Activated CD8-positive, alpha-beta memory T cell treated with anti-CD3 and anti-CD28 coated beads, Interleukin-2, amount 50 U/mL, for 4 hours (primary cell): Measurements from ENCODE around the gene FNIP1.
"Not testable (repeated sequence)": the region's sequence is repeated elsewhere in the genome, so short reads cannot be mapped to it uniquely, and the experiment has no call there.

Experiments
- DNase-seq: peaks from one replicate; pipeline ENCODE4 v3.0.0-alpha.2; 2020

FNIP1 gene

GRCh38 chr5:131786900-131787692 lies 9.7 kb downstream of the FNIP1 start:
- no peak for DNase-seq

GRCh38 chr5:131786036-131786435 lies 10.8 kb downstream of the FNIP1 start:
- no peak for DNase-seq

GRCh38 chr5:131783874-131784273 lies 12.9 kb downstream of the FNIP1 start:
- no peak for DNase-seq

- DNase-seq, result no peak
These were observed 13.5 kb downstream of the FNIP1 start for GRCh38 chr5:131783357-131783756.

DNA sequence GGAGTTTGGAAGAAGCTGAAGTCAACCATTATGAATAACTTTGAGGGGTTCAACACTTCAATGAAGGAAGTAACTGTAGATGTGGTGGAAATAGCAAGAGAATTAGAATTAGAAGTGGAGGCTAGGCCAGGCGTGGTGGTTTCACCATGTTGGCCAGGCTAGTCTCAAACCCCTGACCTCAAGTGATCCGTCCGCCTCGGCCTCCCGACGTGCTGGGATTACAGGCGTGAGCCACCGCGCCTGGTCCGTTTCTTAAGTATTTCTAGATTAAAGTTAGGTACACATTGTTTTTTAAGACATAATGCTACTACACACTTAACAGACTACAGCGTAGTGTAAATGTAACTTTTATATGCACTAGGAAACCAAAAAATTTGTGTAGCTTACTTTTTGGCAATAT lies 14.1 kb downstream of the FNIP1 start:
- DNase-seq, result no peak

DNA sequence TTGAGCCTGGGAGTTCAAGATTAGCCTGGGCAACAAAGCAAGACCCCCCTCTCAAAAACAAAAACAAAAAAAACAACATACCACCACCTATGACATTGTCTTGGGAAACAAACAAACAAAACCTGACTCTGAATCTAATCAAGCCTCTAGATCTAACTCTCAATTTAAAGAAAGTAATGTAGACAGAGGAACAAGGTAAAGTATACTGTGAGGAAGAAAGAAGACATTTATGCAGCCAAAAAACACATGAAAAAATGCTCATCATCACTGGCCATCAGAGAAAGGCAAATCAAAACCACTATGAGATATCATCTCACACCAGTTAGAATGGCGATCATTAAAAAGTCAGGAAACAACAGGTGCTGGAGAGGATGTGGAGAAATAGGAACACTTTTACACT lies 18.7 kb downstream of the FNIP1 start:
- not testable (repeated sequence) for DNase-seq

DNA sequence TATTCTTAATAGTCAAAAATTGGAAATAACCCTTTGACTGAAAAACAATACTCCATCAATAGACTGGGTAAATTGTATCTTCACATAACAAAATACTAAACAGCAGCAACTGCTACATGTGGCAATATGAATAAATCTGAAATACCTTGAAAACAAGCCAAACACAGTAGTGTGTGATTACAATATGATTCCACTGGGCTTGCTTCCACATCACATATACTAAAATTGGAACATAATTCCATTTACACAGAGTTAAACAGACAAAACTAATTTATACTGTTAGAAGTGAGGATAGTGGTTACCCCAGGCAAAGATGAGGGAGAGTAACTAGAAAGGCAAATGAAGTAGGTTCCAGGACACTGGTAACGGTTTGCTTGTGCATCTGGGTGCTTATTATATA lies 20.4 kb downstream of the FNIP1 start:
- DNase-seq, result no peak

DNA sequence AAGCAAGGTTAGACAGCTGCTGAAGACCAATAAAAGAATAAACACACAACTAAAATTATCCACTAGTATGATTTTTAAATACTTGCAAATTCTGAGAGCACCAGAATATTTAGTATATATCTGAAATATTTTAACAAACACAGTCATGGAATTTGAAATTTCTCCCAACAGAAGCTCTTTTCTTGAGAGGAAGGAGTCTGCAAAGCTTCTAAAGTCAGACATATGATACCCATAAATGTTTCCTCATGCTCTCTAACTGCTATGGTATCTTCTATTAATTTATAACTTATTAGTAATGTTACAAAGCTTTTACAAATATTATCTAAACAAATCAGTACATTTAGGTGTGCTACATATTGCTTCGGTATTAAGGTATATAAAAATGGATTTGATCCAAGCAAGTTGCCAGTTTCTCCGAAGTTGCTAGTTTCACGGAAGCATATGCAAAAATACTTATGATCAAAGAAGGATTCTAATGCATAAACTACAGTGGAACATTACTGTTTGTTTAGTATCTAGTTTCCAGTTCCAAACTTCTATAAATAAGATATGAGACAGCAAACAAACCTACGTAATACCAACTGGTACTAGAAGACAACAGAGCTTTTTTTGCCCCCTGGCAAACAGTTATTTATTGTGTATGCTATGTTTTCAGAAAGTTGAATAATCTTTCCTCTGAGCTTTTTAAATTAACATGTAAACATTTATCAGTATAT lies 22.0 kb downstream of the FNIP1 start:
- DNase-seq, result no peak

DNA sequence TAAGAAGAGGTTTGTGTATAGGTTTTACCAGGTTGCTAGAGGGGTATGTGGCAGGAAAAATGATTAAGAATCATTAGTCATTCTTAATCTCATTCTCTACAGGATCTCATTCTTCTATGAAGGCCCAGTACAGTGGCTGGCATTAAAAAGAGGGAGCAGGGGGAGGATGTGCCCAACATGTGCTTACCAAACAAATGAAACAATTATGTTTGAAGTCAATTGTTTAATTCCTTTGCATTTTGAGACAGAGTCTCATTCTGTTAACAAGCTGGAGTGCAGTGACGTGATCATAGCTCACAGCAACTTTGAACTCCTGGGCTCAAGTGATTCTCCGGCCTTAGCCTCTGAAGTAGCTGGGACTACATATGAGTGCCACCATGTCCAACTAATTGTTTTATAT lies 23.0 kb downstream of the FNIP1 start:
- DNase-seq, result no peak

- DNase-seq, result no peak
These were observed 25.1 kb downstream of the FNIP1 start for GRCh38 chr5:131771692-131772091.

GRCh38 chr5:131769961-131770360 lies 26.9 kb downstream of the FNIP1 start:
- DNase-seq, result no peak

DNA sequence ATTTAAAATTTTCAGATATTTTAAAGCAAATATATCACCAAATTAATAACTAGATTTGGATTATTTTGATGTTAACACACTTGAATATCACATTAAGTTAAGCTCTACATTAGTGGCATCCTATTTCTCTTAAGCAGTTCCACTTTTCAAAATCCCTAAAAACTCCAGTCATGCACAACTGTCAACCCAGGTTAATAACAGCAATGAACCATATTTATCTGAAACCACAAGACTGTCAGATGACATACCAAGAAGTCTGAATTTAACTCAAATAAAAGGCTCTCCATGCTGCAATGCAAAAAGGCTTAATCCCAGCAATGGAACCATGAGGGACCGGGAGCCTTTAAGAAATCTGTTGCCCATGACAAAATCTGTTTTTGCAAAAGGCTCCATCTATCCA lies 27.5 kb downstream of the FNIP1 start:
- no peak for DNase-seq

DNA sequence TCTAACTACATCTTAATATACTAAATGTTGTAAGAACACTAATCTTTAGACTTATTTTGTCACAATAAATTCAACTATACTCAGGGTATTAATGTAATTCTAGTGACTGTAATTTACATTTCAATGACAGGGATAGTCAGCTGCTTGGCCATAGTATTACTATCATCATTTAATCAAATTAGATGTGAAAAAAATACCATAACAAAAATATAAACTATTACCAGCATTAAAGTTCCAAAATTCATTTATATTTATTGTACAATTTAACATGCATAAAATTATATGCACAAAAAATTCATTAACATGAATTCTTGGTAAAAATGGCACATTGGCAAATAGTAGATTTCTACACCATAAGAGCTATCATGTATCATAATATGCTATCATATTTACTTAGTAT lies 28.9 kb downstream of the FNIP1 start:
- no peak for DNase-seq

DNA sequence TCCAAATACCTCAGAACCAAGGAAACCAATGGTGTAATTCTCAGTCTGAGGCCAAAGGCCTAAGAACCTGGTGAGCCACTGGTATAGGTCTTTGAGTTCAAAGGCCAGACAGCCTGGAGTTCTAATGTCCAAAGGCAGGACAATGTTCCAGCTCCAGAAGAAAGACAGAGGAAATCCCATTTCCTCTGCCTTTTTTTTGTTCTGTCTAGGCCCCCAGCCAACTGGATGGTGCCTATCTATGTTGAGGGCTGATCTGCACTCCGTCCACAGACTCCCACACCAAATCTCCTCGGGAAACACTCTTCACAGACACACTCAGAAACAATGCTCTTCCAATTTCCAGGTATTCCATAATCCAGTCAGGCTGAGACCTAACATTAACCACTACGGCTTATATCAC lies 30.1 kb downstream of the FNIP1 start:
- DNase-seq, result no peak

DNA sequence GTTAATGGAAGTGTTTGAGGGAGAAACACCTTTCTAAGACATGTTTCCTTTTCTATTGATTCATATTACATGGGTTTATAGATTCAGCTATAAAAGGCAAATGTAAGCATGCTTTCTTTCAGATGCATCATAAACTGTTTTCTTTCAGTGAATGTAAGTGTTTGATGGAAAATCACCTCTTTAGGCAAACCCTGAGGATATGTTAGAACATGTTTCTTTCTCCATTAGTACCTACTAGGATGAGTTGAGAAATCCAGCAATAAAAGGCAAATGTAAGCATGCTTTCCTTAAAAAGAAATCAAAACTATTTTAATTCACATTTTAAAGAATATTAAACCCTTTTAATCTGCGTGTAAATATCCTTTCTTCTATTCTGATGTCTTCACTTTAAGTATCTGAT lies 31.6 kb downstream of the FNIP1 start:
- no peak for DNase-seq

- DNase-seq, result no peak
These were observed 32.8 kb downstream of the FNIP1 start for GRCh38 chr5:131763968-131764367.

DNA sequence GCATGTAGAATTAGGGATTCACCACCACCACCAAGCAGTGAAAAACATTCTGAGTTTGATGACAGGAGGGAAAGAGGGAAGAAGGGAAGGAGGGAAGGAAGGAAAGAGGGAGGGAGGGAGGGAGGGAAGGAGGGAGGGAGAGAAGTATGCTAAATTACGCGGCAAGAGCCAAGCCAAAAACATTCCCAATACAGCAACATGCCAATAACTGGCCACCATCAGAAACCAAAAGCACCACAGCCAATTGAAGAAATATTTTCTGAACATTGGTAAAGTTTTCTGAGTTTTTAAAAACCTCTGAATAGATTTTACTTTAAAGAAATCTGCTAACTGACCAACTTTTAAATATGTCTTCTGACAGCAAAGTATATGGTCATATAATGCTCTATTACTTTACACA lies 36.0 kb downstream of the FNIP1 start:
- DNase-seq, result no peak

DNA sequence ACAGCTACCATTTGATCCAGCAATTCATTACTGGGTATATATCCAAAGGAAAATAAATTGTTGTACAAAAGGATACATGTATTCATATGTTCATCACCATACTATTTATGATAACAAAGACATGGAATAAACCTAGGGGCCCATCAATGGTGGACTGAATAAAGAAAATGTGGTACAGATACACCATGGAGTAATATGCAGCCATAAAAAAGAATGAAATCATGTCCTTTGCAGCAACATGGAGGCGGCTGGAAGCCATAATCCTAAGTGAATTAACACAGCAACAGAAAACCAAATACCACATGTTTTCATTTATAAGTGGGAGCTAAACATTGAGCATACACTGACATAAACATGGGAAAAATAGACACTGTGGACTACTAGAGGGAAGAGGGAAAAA lies 37.1 kb downstream of the FNIP1 start:
- no peak for DNase-seq

GRCh38 chr5:131758520-131758900 lies 38.3 kb downstream of the FNIP1 start:
- DNase-seq, result no peak

- DNase-seq, result no peak
These were observed 38.8 kb downstream of the FNIP1 start for GRCh38 chr5:131757830-131758519.

DNA sequence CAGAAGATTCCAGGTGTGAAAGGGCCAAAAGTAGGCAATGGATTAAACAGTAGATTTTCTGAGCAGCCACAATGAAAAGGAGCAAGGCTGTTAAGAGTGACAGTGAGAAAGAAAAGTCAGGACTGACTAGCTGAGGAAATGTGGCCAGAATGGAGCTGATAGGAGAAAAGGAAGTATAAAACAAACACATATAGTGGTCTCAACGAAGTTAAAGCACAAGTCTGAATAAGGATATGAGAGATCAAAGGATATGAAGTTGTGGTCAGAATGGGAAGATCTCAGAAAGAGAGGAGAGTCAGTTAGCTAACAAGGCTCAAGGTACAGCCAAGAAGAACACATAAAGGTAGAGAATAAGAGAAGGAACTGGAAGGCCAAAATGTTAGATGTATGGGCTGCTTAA lies 39.9 kb downstream of the FNIP1 start:
- no peak for DNase-seq

- DNase-seq, result no peak
These were observed 42.5 kb downstream of the FNIP1 start for GRCh38 chr5:131754363-131754762.

GRCh38 chr5:131751506-131751905 lies 45.3 kb downstream of the FNIP1 start:
- DNase-seq, result no peak
